T-helper 1 cell treated with Interleukin-12 subunit alpha and Interleukin-12 subunit beta and Interleukin-4 antibody, amounts not matched to agents 30 μg/mL and 1 μg/mL, for 36 hours (primary cell): Measurements from ENCODE around the gene UBE2J2.
A peak's percentile ranks its signal among the peaks of the same experiment; 100 is the strongest.

Experiments
- H3K27ac Mint-ChIP-seq: one replicate; pipeline ENCODE4 v1.8.0; 2021; ENCODE audit warnings: mild to moderate bottlenecking, mixed read lengths
- H3K27me3 Mint-ChIP-seq: one replicate; pipeline ENCODE4 v1.8.0; 2021; ENCODE audit warnings: low read depth, mixed read lengths
- H3K36me3 Mint-ChIP-seq: one replicate; pipeline ENCODE4 v1.8.0; 2021; ENCODE audit warnings: low read depth, mixed read lengths
- H3K4me1 Mint-ChIP-seq: one replicate; pipeline ENCODE4 v1.8.0; 2021; ENCODE audit warnings: low read depth, mixed read lengths
- H3K4me3 Mint-ChIP-seq: one replicate; pipeline ENCODE4 v1.8.0; 2021; ENCODE audit warnings: mild to moderate bottlenecking, moderate library complexity, mixed read lengths
- H3K9me3 Mint-ChIP-seq: one replicate; pipeline ENCODE4 v1.8.0; 2021; ENCODE audit warnings: mixed read lengths

Gene UBE2J2

DNA sequence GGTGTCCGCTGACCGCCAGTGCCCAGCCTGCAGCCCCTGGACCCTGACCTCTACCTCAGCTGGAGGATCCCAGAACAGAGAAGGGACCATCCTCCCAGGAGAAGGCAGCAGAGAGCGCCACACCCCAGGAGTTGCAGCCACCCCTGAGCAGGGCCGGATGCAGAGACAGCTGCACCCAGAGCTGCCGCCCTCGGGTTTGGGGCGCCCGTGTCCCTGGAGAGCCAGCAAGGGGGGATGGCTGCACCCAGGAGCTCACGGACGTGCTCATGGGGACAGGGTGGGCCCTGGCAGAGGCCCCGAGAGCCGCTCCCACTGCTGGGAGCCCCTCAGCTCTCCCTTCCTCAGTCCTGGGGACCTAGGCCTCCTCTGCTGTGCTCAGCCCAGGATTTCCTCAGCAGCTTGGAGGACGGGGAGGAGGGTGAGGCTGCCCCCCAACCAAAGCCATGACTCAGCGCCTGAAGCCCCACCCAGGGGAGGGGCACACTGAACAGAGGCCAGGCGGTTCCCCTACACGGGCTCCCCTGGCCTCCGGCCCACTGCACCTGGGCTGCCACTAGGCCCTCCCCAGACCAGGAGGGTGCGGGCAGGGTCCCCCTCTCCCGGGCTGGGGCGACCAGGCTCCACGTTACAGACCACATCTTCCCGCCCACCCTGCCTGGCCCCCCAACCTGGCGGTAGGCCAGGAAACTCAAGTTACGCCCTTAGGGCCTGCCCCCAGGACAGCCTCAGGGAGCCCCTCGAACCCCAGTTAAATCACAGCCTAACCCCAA lies 31.8 kb upstream of the UBE2J2 start:
- Mint-ChIP-seq H3K4me1 (peaks cover 14% of the 10 kb centered on the region), H3K27ac (peak overlapping the region; percentile 76), H3K27me3 (no peaks in the 10 kb centered on the region), H3K36me3 (no peaks in the 10 kb centered on the region), H3K4me3 (peak overlapping the region; percentile 81), H3K9me3 (no peaks in the 10 kb centered on the region)

DNA sequence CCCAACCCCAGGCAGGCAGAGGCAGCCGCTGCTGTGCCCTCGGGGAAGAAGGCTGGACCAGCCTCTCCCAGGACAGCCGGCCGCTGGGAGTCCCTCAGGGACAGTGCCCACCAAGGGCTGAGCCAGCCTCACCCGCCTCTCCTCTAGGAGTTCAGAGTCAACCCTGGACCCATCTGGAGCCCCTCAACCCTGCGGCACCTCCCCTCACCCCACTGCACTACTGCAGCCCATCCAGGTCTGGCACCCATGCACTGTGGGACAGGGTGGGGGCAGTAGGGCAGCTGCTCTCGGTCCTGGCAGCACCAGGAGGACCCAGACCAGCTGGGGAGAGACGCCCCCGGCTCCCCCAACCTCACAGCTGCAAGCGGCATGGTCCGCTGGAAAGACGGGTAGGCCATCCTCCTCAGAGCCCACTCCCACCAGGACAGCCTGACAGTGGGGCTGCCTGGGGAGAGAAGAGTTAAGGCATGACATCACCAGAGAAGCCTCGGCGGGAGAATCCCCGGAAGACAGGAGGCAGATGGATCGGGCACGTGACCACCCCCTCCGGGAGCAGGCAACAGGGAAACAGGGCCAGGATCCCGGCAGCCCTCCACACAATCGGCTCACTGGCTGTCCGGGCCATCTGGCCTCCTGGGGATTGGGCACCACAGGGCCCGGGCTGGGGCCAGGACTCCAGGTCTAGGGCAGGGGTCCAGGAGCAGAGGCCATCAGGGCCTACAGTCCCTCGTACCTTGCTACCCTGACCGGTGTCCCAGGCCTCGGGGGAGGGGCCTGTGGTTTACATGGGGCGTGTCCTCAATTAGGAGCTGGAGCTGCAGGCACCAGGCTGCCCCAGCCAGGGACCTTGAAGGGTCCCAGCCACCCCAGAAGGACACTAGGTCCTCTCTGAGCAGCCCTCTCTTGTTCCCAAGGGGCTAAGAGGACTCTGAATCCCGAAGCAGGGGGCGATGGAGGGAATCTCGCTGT lies 31.0 kb upstream of the UBE2J2 start:
- no peaks in the 10 kb centered on the region for H3K27me3 Mint-ChIP-seq
- no peaks in the 10 kb centered on the region for H3K9me3 Mint-ChIP-seq
- H3K27ac Mint-ChIP-seq = peak overlapping the region; percentile 76
- H3K36me3 Mint-ChIP-seq = no peaks in the 10 kb centered on the region
- H3K4me1 Mint-ChIP-seq = peaks cover 14% of the 10 kb centered on the region
- peak overlapping the region; percentile 81 for H3K4me3 Mint-ChIP-seq

GRCh38 chr1:1303736-1304135 lies 30.1 kb upstream of the UBE2J2 start:
- no peaks in the 10 kb centered on the region for H3K9me3 Mint-ChIP-seq
- no peaks in the 10 kb centered on the region for H3K36me3 Mint-ChIP-seq
- H3K27me3 Mint-ChIP-seq = no peaks in the 10 kb centered on the region
- peaks cover 14% of the 10 kb centered on the region for H3K4me1 Mint-ChIP-seq
- H3K27ac Mint-ChIP-seq = no peak overlapping the region
- H3K4me3 Mint-ChIP-seq = no peak overlapping the region

- Mint-ChIP-seq H3K9me3 (no peaks in the 10 kb centered on the region), H3K36me3 (no peaks in the 10 kb centered on the region), H3K4me3 (no peak overlapping the region), H3K27me3 (no peaks in the 10 kb centered on the region), H3K27ac (no peak overlapping the region), H3K4me1 (peaks cover 14% of the 10 kb centered on the region)
Measured at GRCh38 chr1:1302951-1303509, 29.4 kb upstream of the UBE2J2 start.

- no peak overlapping the region for H3K4me3 Mint-ChIP-seq
- no peaks in the 10 kb centered on the region for H3K27me3 Mint-ChIP-seq
- H3K36me3 Mint-ChIP-seq = no peaks in the 10 kb centered on the region
- no peak overlapping the region for H3K27ac Mint-ChIP-seq
- peaks cover 12% of the 10 kb centered on the region for H3K4me1 Mint-ChIP-seq
- H3K9me3 Mint-ChIP-seq = no peaks in the 10 kb centered on the region
Measured at GRCh38 chr1:1302006-1302430, 28.4 kb upstream of the UBE2J2 start.

DNA sequence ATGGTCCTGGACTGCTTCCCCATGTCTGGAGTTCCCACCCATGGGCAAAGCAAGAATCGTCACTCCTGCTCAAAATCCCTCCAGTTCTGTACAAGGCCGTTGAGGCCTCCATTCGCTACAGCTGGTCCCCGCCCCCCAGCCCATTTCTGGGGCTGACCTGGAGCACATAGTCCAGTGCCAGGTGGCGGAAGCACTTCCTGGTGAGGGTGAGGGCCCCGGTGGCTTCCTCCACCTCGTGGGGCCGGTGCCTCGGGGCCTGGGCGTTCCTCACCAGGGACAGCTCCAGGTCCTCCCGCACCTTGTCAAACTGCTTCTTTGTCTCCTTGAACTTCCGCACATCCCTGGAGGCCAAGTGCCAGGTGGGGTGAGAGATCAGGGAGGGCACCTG lies 26.7 kb upstream of the UBE2J2 start:
- Mint-ChIP-seq H3K9me3 (no peaks in the 10 kb centered on the region), H3K4me3 (no peak overlapping the region), H3K27me3 (no peaks in the 10 kb centered on the region), H3K27ac (no peak overlapping the region), H3K4me1 (no peaks in the 10 kb centered on the region), H3K36me3 (no peaks in the 10 kb centered on the region)

GRCh38 chr1:1299686-1300351 lies 26.2 kb upstream of the UBE2J2 start:
- Mint-ChIP-seq H3K9me3 (no peaks in the 10 kb centered on the region), H3K27ac (no peak overlapping the region), H3K4me3 (no peak overlapping the region), H3K27me3 (no peaks in the 10 kb centered on the region), H3K36me3 (no peaks in the 10 kb centered on the region), H3K4me1 (no peaks in the 10 kb centered on the region)

- Mint-ChIP-seq H3K4me1 (no peaks in the 10 kb centered on the region), H3K9me3 (no peaks in the 10 kb centered on the region), H3K27me3 (no peaks in the 10 kb centered on the region), H3K27ac (no peak overlapping the region), H3K36me3 (no peaks in the 10 kb centered on the region), H3K4me3 (no peak overlapping the region)
Measured at GRCh38 chr1:1298861-1299685, 25.4 kb upstream of the UBE2J2 start.

DNA sequence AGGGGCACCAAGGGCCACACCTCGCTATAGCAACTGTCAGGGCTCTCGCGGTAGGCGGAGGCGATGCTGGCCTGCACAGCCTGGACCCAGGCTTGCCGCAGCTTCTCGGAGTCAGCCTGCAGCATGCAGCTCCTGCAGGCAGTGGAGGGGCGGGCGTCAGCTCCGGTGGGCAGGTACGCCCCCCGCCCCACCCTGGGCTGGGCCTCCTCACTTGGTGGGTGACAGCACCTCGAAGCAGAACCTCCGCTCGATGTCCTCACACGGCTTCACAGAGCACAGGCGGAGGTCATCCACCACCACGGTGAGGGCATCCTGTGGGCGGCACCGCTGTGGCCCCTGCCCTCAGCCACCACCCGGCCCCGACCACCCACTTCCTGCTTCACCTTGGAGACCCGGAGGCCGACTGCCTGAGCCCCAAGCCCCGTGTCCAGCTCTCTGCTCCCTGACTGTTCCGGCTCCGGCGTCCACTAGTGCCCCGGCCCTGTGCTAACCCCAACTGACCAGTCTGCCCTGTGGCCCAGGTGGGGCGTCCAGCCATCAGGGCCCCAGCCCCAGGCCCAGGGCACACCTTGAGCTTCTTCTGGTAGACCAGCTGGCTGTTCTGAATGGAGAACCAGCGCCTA lies 24.3 kb upstream of the UBE2J2 start:
- H3K4me1 Mint-ChIP-seq = no peaks in the 10 kb centered on the region
- H3K27me3 Mint-ChIP-seq = no peaks in the 10 kb centered on the region
- no peaks in the 10 kb centered on the region for H3K36me3 Mint-ChIP-seq
- H3K27ac Mint-ChIP-seq = no peak overlapping the region
- no peaks in the 10 kb centered on the region for H3K9me3 Mint-ChIP-seq
- H3K4me3 Mint-ChIP-seq = no peak overlapping the region

DNA sequence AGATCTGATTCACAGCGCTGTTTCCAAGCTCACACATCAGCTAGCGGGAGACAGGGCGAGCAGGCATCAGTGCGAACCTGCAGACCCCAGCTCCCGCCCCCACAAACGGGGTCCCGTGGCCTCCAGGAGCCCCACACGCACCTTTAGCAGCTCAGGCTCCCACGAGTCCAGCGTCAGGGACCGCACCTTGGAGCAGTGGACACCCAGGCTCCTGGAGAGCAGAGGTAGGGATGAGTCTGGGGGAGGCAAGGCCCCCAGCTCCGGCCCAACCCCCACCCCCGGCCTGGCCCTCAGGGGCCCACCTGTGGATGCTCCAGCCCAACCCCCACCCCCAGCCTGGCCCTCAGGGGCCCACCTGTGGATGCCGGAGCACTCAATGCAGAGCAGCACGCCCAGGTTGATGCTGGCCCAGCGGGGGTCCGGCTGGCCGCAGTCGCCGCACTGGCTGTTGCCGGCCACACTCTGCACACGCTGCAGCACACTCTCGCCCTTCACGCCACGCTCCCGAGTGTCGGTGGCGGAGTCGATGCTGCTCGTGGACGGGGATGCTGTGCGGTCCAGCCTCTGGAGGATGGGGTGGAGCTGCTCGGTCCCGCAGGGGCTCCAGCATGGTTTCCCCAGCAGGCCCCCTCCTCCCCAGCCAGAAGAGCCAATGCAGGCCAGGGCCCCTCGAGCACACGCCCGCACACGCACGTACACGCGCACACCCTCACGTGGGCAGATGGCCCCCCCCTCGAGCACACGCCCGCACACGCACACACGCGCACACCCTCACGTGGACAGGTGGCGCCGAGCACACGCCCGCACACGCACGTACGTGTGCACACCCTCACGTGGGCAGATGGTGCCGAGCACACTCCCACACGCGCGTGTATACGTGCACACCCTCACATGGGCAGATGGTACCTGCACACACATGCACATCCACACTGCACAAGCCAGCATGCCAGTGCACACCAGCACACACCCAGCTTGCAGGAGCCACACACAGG lies 22.7 kb upstream of the UBE2J2 start:
- H3K4me3 Mint-ChIP-seq = no peak overlapping the region
- H3K9me3 Mint-ChIP-seq = no peaks in the 10 kb centered on the region
- no peaks in the 10 kb centered on the region for H3K4me1 Mint-ChIP-seq
- H3K27ac Mint-ChIP-seq = no peak overlapping the region
- H3K36me3 Mint-ChIP-seq = no peaks in the 10 kb centered on the region
- no peaks in the 10 kb centered on the region for H3K27me3 Mint-ChIP-seq

DNA sequence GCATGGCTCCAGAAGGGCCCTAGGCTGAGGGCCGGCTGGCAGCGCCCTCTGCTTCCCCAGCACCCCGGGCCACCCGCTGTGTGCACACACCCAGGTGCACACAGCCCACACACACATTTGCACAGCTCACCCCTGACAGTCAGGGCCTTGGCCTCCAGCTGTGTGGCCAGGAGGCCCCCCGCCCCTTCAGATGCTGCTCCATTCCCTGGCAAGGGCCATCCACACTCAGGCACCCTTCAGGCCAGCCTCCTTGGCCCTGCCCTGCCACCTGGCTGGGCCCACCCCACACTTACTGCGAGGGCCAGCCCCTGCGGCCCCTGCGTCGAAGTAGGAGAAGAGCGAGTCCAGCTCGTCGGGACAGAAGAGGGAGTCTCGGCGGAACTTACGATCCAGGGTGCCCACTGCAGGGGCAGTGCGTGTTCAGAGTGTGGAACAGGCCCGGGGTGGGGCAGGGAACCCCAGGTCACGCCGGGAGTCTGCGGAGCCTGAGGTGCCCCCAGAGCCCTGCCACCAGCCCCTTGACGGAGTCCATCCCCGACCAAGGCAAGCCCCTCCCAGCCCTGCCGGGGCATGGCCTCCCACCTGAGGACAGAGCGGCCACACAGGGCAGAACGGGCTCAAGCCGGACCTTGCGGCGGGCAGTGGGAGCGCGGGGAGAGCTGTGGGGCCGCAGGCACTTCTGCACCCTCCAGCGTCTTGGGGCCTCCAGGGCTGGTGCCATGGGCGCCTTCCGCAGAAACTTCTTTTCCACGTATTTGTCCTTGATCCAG lies 21.7 kb upstream of the UBE2J2 start:
- H3K27me3 Mint-ChIP-seq = no peaks in the 10 kb centered on the region
- H3K36me3 Mint-ChIP-seq = no peaks in the 10 kb centered on the region
- no peaks in the 10 kb centered on the region for H3K4me1 Mint-ChIP-seq
- no peaks in the 10 kb centered on the region for H3K9me3 Mint-ChIP-seq
- H3K4me3 Mint-ChIP-seq = no peak overlapping the region
- H3K27ac Mint-ChIP-seq = no peak overlapping the region

- no peaks in the 10 kb centered on the region for H3K36me3 Mint-ChIP-seq
- no peaks in the 10 kb centered on the region for H3K9me3 Mint-ChIP-seq
- no peaks in the 10 kb centered on the region for H3K4me1 Mint-ChIP-seq
- no peaks in the 10 kb centered on the region for H3K27me3 Mint-ChIP-seq
- no peak overlapping the region for H3K4me3 Mint-ChIP-seq
- no peak overlapping the region for H3K27ac Mint-ChIP-seq
Measured at GRCh38 chr1:1294250-1294890, 20.7 kb upstream of the UBE2J2 start.
